ENCODE results near the gene SMCO3. TPM values are rescaled to one million over a fixed set of nuclear protein-coding genes. Genes with fewer than 3 reads are reported as not detected.

The SMCO3 gene
- total RNA-seq, 1 experiment from 2014 or later, result not detected

DNA sequence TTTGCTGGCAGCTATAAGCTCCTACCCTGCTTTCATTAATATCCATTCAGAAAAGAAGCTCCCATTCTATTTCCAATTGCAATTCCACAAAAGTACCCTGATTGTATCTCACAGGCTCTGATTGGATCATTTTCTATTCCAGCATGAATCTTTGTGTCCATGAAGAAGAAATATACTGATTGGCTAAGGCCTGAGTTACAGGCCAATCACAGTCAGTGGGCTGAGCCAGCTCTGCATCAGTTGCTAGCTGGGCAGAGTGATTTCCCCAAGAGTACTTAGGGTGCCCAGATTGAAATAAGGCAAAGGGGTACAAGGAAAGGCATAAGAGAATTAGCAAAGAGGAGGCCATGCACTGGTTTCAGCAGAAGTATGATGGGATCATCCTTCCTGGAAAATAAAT lies 14.9 kb upstream of the SMCO3 start:
- ChIA-PET RAD21 (ENCODE audit: low non-redundant PET in 1 of 2, low total read pairs in 2 of 2, uncharacterized antibody in 2 of 2, unreplicated experiment in 2 of 2) (no interaction called here), POLR2A (no interaction called here), CTCF (interaction anchor here (0.8 kb wide), 1 partner anchor 124 kb away, joined by 3 read pairs; no protein-coding TSS in a partner anchor)
- H3K27me3 ChIP-seq (ENCODE audit: insufficient read depth, low read length), result no peaks in the 10 kb centered on the region
- H3K4me2 ChIP-seq (ENCODE audit: low read length), result no peak overlapping the region
- no peaks in the 10 kb centered on the region for H4K20me1 ChIP-seq (ENCODE audit: insufficient read depth)
- H3K27ac ChIP-seq (ENCODE audit: low read depth, low read length), result no peak overlapping the region
- no peaks in the 10 kb centered on the region for H3K36me3 ChIP-seq (ENCODE audit: control insufficient read depth in 1 of 2, insufficient read depth in 2 of 2, low read length in 2 of 2)
- no peak for DNase-seq (ENCODE audit: low read depth, low spot score)
- TF ChIP-seq SP1 (IDR thresholded peaks at IDR 0.05; ENCODE audit: low read depth), result peak; percentile 13; the same call in 1 of the 2 replicates
- no peak for TF ChIP-seq CTCF (IDR thresholded peaks at IDR 0.05 in 2 of 3, conservative IDR thresholded peaks at IDR 0.05 in 1 of 3; ENCODE audit: borderline replicate concordance in 1 of 3, insufficient read depth in 1 of 3, low read depth in 2 of 3, low read length in 2 of 3)
- no peaks in the 10 kb centered on the region for H3K9me2 ChIP-seq (ENCODE audit: insufficient read depth)
- no peak overlapping the region for H3K4me3 ChIP-seq (replicated peaks in 1 of 2; ENCODE audit: low read depth in 1 of 2, low read length in 2 of 2)
- no peaks in the 10 kb centered on the region for H3K79me2 ChIP-seq (ENCODE audit: insufficient read depth, low read length)
- H3K9me3 ChIP-seq (ENCODE audit: control insufficient read depth in 1 of 2, insufficient read depth in 1 of 2, low read depth in 1 of 2, low read length in 2 of 2), result no peaks in the 10 kb centered on the region
- H3K4me1 ChIP-seq (ENCODE audit: control insufficient read depth in 1 of 2, insufficient read depth in 2 of 2, low read length in 2 of 2), result no peaks in the 10 kb centered on the region
- no TSS peak for BruUV-seq (replicated peaks)
- no peak overlapping the region for H3K9ac ChIP-seq (ENCODE audit: low read length)
- intact Hi-C loops (cut with micrococcal nuclease), result no loop called here
- no peak overlapping the region for H2AFZ ChIP-seq (ENCODE audit: low read depth, low read length, poor library complexity, severe bottlenecking)
- ATAC-seq, result peak; percentile 84

DNA sequence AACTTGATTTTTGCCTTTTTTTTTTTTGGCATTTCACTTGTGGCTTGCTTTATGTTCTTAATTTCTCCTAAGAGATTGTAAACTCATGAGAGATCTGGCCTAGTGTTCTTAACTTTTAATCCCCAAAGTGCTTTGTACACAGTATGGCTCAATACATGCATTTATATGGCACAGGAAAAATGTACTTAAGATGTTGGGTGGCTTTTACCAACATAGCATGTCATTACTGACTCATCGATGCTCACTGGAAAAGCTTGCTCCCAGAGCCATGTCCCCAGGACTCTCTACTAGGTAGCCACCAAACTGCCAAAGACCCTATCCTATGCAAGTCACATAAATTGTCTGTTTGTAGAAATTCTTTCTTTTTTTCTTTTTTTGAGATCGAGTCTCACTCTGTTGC lies 13.1 kb upstream of the SMCO3 start:
- no peak for ATAC-seq
- Histone ChIP-seq H3K36me3 (ENCODE audit: control insufficient read depth in 1 of 2, insufficient read depth in 2 of 2, low read length in 2 of 2) (no peaks in the 10 kb centered on the region), H3K79me2 (ENCODE audit: insufficient read depth, low read length) (no peaks in the 10 kb centered on the region), H2AFZ (ENCODE audit: low read depth, low read length, poor library complexity, severe bottlenecking) (no peak overlapping the region), H3K27ac (ENCODE audit: low read depth, low read length) (no peak overlapping the region), H3K4me1 (ENCODE audit: control insufficient read depth in 1 of 2, insufficient read depth in 2 of 2, low read length in 2 of 2) (no peaks in the 10 kb centered on the region), H3K4me3 (replicated peaks in 1 of 2; ENCODE audit: low read depth in 1 of 2, low read length in 2 of 2) (no peak overlapping the region), H3K9me2 (ENCODE audit: insufficient read depth) (no peaks in the 10 kb centered on the region), H3K27me3 (ENCODE audit: insufficient read depth, low read length) (no peaks in the 10 kb centered on the region), H3K9ac (ENCODE audit: low read length) (no peak overlapping the region), H3K9me3 (ENCODE audit: control insufficient read depth in 1 of 2, insufficient read depth in 1 of 2, low read depth in 1 of 2, low read length in 2 of 2) (no peaks in the 10 kb centered on the region), H3K4me2 (ENCODE audit: low read length) (no peak overlapping the region), H4K20me1 (ENCODE audit: insufficient read depth) (no peaks in the 10 kb centered on the region)
- ChIA-PET CTCF (no interaction called here), POLR2A (no interaction called here), RAD21 (ENCODE audit: low non-redundant PET in 1 of 2, low total read pairs in 2 of 2, uncharacterized antibody in 2 of 2, unreplicated experiment in 2 of 2) (no interaction called here)
- no TSS peak for BruUV-seq (replicated peaks)
- intact Hi-C loops (cut with micrococcal nuclease), result no loop called here
- no peak for DNase-seq (ENCODE audit: low read depth, low spot score)
- TF ChIP-seq ELF1 (IDR thresholded peaks at IDR 0.05; ENCODE audit: borderline replicate concordance, low read depth) (no peak), CTCF (IDR thresholded peaks at IDR 0.05 in 2 of 3, conservative IDR thresholded peaks at IDR 0.05 in 1 of 3; ENCODE audit: borderline replicate concordance in 1 of 3, insufficient read depth in 1 of 3, low read depth in 2 of 3, low read length in 2 of 3) (no peak), CBX3 (IDR thresholded peaks at IDR 0.05; ENCODE audit: low read depth) (no peak), EZH2 (IDR thresholded peaks at IDR 0.05) (no peak), SRF (IDR thresholded peaks at IDR 0.05; ENCODE audit: low read depth) (no peak), EZH2phosphoT487 (IDR thresholded peaks at IDR 0.05; ENCODE audit: borderline replicate concordance) (no peak), REST (IDR thresholded peaks at IDR 0.05; ENCODE audit: low read depth) (no peak), ZFX (IDR thresholded peaks at IDR 0.05) (no peak)
- TF ChIP-seq, protein P1, sequence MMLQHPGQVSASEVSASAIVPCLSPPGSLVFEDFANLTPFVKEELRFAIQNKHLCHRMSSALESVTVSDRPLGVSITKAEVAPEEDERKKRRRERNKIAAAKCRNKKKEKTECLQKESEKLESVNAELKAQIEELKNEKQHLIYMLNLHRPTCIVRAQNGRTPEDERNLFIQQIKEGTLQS (IDR thresholded peaks at IDR 0.05), result no peak
